BJ (cell line): Measurements from ENCODE around the gene HDGFL3. TPM values are rescaled to one million over a fixed set of nuclear protein-coding genes. Genes with fewer than 3 reads are reported as not detected.

Experiments
- CTCF ChIA-PET: fragments of 350-600 bp; formaldehyde crosslinking; extraction: SDS; loops from one replicate; lab custom pipeline; 2021; ENCODE audit warnings: antibody characterized with exemption, inconsistent platforms; lab: Yijun Ruan, JAX
- POLR2A ChIA-PET: fragments of 300-600 bp; sonication (Branson Sonifier 250); formaldehyde crosslinking; extraction: SDS; loops from one replicate; lab custom pipeline; 2021; ENCODE audit warnings: antibody characterized with exemption; lab: Charles Lee
- DNase-seq: peaks from one replicate; pipeline ENCODE4 v3.0.0-alpha.2; 2011; ENCODE audit warnings: low read depth
- H3K27me3 ChIP-seq: 2 replicates; pipeline ENCODE4 v1.6.0; 2011; ENCODE audit warnings: low read length; ENCODE audit not compliant: control insufficient read depth, insufficient read depth
- H3K36me3 ChIP-seq: 2 replicates; pipeline ENCODE4 v1.5.1; 2011; ENCODE audit warnings: low read length; ENCODE audit not compliant: control insufficient read depth, insufficient read depth
- H3K4me3 ChIP-seq: 2 replicates; pipeline ENCODE4 v1.5.1; 2011; ENCODE audit warnings: low read depth, mild to moderate bottlenecking, control low read depth, low read length
- polyA plus RNA-seq: library from polyadenylated mRNA; depleted of rRNA; stranded (reverse); fragments of >200 nt; gene quantifications from 2 replicates; pipeline ENCODE4 v1.2.3, GENCODE V29; 2011
- TF ChIP-seq, protein P1 (sequence below): IDR thresholded peaks from 2 replicates; pipeline ENCODE4 v1.5.1; 2011; ENCODE audit warnings: low read depth, mild to moderate bottlenecking, control low read depth, inconsistent platforms, low read length, moderate library complexity; ENCODE audit not compliant: insufficient read depth

Gene HDGFL3
- polyA plus RNA-seq, 1 experiment = 5.7 TPM

DNA sequence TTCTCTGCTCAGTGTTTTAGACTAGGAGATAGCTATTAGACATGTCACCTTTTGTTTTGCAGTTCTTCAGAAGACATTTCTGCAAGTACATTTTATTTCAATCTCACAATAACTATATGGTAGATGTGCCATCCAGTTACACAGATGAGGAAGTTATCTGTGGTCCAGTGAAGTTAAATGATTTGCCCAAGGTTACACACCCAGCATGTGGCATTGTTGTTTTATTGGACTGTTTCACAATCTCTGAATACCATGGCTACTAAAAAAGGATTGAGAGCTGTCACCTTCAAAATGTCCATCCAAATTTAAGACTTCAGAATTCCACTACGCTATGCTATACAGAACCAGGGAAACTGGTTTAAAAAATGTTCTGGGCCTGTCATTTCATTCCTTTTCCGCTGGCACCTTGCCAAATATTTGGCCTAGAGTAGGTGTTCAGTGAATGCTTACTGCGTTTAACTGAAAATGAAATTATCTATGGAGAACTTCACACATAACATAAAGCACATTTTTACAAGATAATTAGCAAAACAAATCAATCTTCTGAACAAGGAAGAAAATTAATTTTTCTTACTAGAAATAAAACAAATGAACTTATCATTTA lies 80.0 kb downstream of the HDGFL3 start:
- POLR2A ChIA-PET = no interaction called here
- no peak for DNase-seq

DNA sequence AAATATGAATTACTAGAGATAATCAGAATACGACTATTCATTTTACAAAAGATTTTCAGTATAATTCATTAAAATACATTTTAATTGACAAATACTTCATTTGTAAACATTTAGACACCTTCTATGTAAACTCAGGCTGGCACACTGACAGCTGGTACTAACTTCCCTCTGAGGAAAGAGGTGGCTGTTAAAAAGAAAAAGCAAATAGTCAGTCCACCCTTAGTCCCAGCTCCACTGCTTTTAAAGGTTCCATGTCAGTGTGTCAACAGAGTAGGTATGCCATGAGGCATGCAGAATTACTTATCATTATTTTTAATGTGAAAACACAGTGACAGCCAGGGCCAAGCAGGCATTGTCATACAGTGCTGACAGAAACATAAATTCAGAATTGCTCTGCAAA lies 84.1 kb downstream of the HDGFL3 start:
- Histone ChIP-seq H3K36me3 (no peaks in the 10 kb centered on the region; the same call in 1 of the 2 replicates), H3K27me3 (no peaks in the 10 kb centered on the region), H3K4me3 (no peak overlapping the region)
- ChIA-PET POLR2A (no interaction called here), CTCF (no interaction called here)
- TF ChIP-seq, protein P1, sequence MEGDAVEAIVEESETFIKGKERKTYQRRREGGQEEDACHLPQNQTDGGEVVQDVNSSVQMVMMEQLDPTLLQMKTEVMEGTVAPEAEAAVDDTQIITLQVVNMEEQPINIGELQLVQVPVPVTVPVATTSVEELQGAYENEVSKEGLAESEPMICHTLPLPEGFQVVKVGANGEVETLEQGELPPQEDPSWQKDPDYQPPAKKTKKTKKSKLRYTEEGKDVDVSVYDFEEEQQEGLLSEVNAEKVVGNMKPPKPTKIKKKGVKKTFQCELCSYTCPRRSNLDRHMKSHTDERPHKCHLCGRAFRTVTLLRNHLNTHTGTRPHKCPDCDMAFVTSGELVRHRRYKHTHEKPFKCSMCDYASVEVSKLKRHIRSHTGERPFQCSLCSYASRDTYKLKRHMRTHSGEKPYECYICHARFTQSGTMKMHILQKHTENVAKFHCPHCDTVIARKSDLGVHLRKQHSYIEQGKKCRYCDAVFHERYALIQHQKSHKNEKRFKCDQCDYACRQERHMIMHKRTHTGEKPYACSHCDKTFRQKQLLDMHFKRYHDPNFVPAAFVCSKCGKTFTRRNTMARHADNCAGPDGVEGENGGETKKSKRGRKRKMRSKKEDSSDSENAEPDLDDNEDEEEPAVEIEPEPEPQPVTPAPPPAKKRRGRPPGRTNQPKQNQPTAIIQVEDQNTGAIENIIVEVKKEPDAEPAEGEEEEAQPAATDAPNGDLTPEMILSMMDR = no peak
- DNase-seq = no peak

More for the DNA sequence above, 80.0 kb downstream of the HDGFL3 start:
- no peaks in the 10 kb centered on the region; the same call in 1 of the 2 replicates for H3K36me3 ChIP-seq
- TF ChIP-seq, protein P1 = no peak
- H3K27me3 ChIP-seq = no peaks in the 10 kb centered on the region
- CTCF ChIA-PET = no interaction called here
- H3K4me3 ChIP-seq = no peak overlapping the region

DNA sequence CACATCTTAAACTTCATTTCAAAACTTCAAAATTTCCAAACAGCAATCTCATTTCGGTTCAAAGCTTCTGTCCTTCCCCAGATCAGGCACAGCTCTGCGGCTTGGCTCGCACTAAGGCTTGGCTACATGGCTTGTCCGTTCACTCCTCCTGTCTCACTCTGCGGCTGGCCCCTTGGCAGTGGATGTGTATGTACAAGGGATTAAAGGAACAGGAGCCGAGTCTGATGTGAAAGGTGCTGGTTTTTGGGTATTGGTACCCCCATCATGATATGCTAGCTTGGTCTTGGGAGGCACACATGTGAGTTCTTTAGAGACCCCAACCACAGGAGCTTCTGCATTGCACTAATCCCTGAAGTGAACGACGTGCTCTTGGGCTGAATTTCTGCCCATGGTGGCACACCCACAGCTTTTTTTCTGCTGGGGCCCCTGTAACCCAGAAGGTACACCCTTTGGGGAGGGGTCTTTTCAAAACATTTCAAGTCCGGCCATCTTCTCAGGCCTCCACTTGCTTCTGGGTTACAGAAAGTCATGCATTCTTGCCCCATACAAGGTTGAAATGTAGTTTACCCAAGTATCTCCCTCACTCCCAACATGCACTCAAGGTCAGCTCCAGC lies 87.5 kb downstream of the HDGFL3 start:
- Histone ChIP-seq H3K27me3 (no peaks in the 10 kb centered on the region), H3K4me3 (no peak overlapping the region), H3K36me3 (no peaks in the 10 kb centered on the region)
- ChIA-PET CTCF (interaction anchor here (0.6 kb wide), 1 partner anchor 26 kb away, joined by 4 read pairs; no protein-coding TSS in a partner anchor), POLR2A (no interaction called here)
- DNase-seq = no peak
- TF ChIP-seq, protein P1 = no peak

DNA sequence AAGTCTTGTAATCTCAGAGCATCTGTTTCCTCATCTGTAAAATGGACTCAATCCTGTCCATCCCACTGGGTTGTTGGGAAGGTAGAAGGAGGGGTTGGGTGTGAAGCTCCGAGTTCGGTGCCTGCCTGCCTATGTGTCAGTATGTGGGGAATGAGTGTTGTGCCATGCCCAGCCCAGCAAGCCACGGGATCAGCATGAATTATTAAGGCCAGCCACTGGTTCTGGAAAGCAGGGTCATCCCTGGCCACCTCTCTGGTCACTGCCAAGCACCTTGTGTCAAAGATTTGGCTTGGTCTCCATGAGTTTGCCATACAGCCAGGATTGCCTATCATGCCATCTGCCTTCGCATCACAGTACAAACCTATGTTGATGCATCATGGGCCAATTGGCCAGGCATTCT lies 88.7 kb downstream of the HDGFL3 start:
- Histone ChIP-seq H3K36me3 (no peaks in the 10 kb centered on the region), H3K4me3 (no peak overlapping the region), H3K27me3 (no peaks in the 10 kb centered on the region)
- no peak for DNase-seq
- TF ChIP-seq, protein P1 = no peak
- ChIA-PET CTCF (no interaction called here), POLR2A (no interaction called here)

GRCh38 chr15:83118291-83118827 lies 89.3 kb downstream of the HDGFL3 start:
- no peak for DNase-seq
- Histone ChIP-seq H3K4me3 (no peak overlapping the region), H3K27me3 (no peaks in the 10 kb centered on the region), H3K36me3 (no peaks in the 10 kb centered on the region)
- ChIA-PET CTCF (no interaction called here), POLR2A (no interaction called here)
- TF ChIP-seq, protein P1 = no peak
